HCT116 (cell line): ENCODE measurements around the gene TIMP4. TPM values are rescaled to one million over a fixed set of nuclear protein-coding genes. Genes with fewer than 3 reads are reported as not detected.

Source experiments
- ATAC-seq: fragments of 200-7000 bp; cut with Tn5 transposase; 2 replicates; pipeline ENCODE4 v1.9.1; 2020; ENCODE audit warnings: mild to moderate bottlenecking, moderate library complexity
- BruUV-seq: library from RNA; stranded (reverse); fragments of 400-500 nt; replicated peaks from 2 replicates; lab custom pipeline; 2021; lab: Mats Ljungman, UMichigan
- CTCF ChIA-PET: fragments of 300-600 bp; sonication (Branson Sonifier 250); formaldehyde crosslinking; loops from one replicate; lab custom pipeline; 2021; ENCODE audit warnings: antibody characterized with exemption; lab: Charles Lee
- POLR2A ChIA-PET: fragments of 300-600, 350-600 bp; sonication (Branson Sonifier 250); formaldehyde crosslinking; loops from one replicate; lab custom pipeline; 2021; ENCODE audit warnings: antibody characterized with exemption; lab: Charles Lee
- RAD21 ChIA-PET, 2 experiments: fragments of 300-600 bp; sonication (Branson Sonifier 250); formaldehyde crosslinking; loops; one replicate each; lab custom pipeline; 2023; ENCODE audit warnings: low total read pairs in 2 of 2; ENCODE audit not compliant: uncharacterized antibody in 2 of 2, unreplicated experiment in 2 of 2, low non-redundant PET in 1 of 2; lab: Charles Lee
- DNase-seq: peaks from one replicate; pipeline ENCODE4 v3.0.0-alpha.2; 2010; ENCODE audit warnings: low read depth, low spot score
- H2AFZ ChIP-seq: fragments of 200-600 bp; shearing (Covaris generic), sonication (generic); 2 replicates; pipeline ENCODE4 v1.6.1; 2017; ENCODE audit warnings: low read depth, mixed run types, mixed read lengths, antibody characterized with exemption, low read length; ENCODE audit not compliant: poor library complexity, severe bottlenecking
- H3K27ac ChIP-seq: 2 replicates; pipeline ENCODE4 v1.5.1; 2012; ENCODE audit warnings: low read depth, low read length
- H3K27me3 ChIP-seq: fragments of 200-600 bp; sonication (generic); 2 replicates; pipeline ENCODE4 v1.6.1; 2016; ENCODE audit warnings: mixed run types, low read length, mixed read lengths; ENCODE audit not compliant: insufficient read depth
- H3K36me3 ChIP-seq, 2 experiments: fragments of 200-500 bp in 1 of 2; fragments of 200-600 bp in 1 of 2; sonication (Bioruptor generic) in 1 of 2; sonication (generic) in 1 of 2; 2 replicates each; pipeline versions ENCODE4 v1.5.1 to v1.6.1; 2014 to 2016; ENCODE audit warnings: low read length in 2 of 2, inconsistent platforms in 1 of 2, mixed read lengths in 1 of 2, mixed run types in 1 of 2; ENCODE audit not compliant: insufficient read depth in 2 of 2, control insufficient read depth in 1 of 2
- H3K4me1 ChIP-seq, 2 experiments: fragments of 200-600 bp in 1 of 2; sonication (generic) in 1 of 2; 2 replicates each; pipeline versions ENCODE4 v1.5.1 to v1.6.1; 2012 to 2017; ENCODE audit warnings: low read length in 2 of 2, inconsistent platforms in 1 of 2, mild to moderate bottlenecking in 1 of 2, mixed read lengths in 1 of 2, mixed run types in 1 of 2, moderate library complexity in 1 of 2; ENCODE audit not compliant: insufficient read depth in 2 of 2, control insufficient read depth in 1 of 2
- H3K4me2 ChIP-seq: fragments of 200-600 bp; sonication (generic); 2 replicates; pipeline ENCODE4 v1.6.1; 2017; ENCODE audit warnings: mixed run types, low read length, mixed read lengths
- H3K4me3 ChIP-seq, 2 experiments: fragments of 200-600 bp in 1 of 2; sonication (generic) in 1 of 2; replicated peaks in 1 of 2; 2 replicates each; pipeline ENCODE4 v1.5.1; 2011 to 2016; ENCODE audit warnings: low read length in 2 of 2, control low read depth in 1 of 2, low read depth in 1 of 2, mild to moderate bottlenecking in 1 of 2, mixed read lengths in 1 of 2, mixed run types in 1 of 2
- H3K79me2 ChIP-seq: fragments of 200-600 bp; sonication (generic); 2 replicates; pipeline ENCODE4 v1.6.1; 2017; ENCODE audit warnings: mild to moderate bottlenecking, mixed run types, low read length, moderate library complexity, mixed read lengths; ENCODE audit not compliant: insufficient read depth
- H3K9ac ChIP-seq: fragments of 200-600 bp; sonication (generic); 2 replicates; pipeline ENCODE4 v1.6.1; 2016; ENCODE audit warnings: low read length, mixed read lengths
- H3K9me2 ChIP-seq: fragments of 200-600 bp; sonication (generic), shearing (Covaris generic); 2 replicates; pipeline ENCODE4 v1.6.1; 2017; ENCODE audit warnings: mixed run types, mild to moderate bottlenecking, moderate library complexity; ENCODE audit not compliant: insufficient read depth
- H3K9me3 ChIP-seq, 2 experiments: fragments of 200-500 bp in 1 of 2; fragments of 200-600 bp in 1 of 2; sonication (Bioruptor generic) in 1 of 2; sonication (generic) in 1 of 2; 2 replicates each; pipeline ENCODE4 v1.6.1; 2014 to 2017; ENCODE audit warnings: low read length in 2 of 2, mixed read lengths in 2 of 2, inconsistent platforms in 1 of 2, low read depth in 1 of 2, mild to moderate bottlenecking in 1 of 2, mixed run types in 1 of 2, moderate library complexity in 1 of 2; ENCODE audit not compliant: control insufficient read depth in 1 of 2, insufficient read depth in 1 of 2
- H4K20me1 ChIP-seq: fragments of 200-600 bp; sonication (generic), shearing (Covaris generic); 2 replicates; pipeline ENCODE4 v1.6.1; 2017; ENCODE audit warnings: mixed run types, mild to moderate bottlenecking, moderate library complexity; ENCODE audit not compliant: insufficient read depth
- CEBPB ChIP-seq: IDR thresholded peaks from 2 replicates; pipeline ENCODE4 v1.6.1; 2012; ENCODE audit warnings: low read depth
- CTCF ChIP-seq, 3 experiments: fragments of 200-600 bp in 1 of 3; sonication (generic) in 1 of 3; IDR thresholded peaks in 2 of 3; conservative IDR thresholded peaks in 1 of 3; 2 replicates each; pipeline ENCODE4 v1.5.1; 2012 to 2017; ENCODE audit warnings: low read depth in 2 of 3, low read length in 2 of 3, antibody characterized with exemption in 1 of 3, borderline replicate concordance in 1 of 3, control low read depth in 1 of 3, mild to moderate bottlenecking in 1 of 3, mixed read lengths in 1 of 3, mixed run types in 1 of 3, moderate library complexity in 1 of 3; ENCODE audit not compliant: insufficient read depth in 1 of 3
- EGR1 ChIP-seq: IDR thresholded peaks from 2 replicates; pipeline ENCODE4 v1.6.1; 2012; ENCODE audit warnings: low read depth
- EZH2 ChIP-seq: fragments of 200-600 bp; sonication (generic); IDR thresholded peaks from 2 replicates; pipeline ENCODE4 v1.6.1; 2017; ENCODE audit warnings: antibody characterized with exemption, mixed run types
- EZH2phosphoT487 ChIP-seq: fragments of 200-600 bp; IDR thresholded peaks from 2 replicates; pipeline ENCODE4 v1.6.1; 2018; ENCODE audit warnings: antibody characterized with exemption, borderline replicate concordance
- JUND ChIP-seq: IDR thresholded peaks from 2 replicates; pipeline ENCODE4 v1.6.1; 2012
- MAX ChIP-seq: IDR thresholded peaks from 2 replicates; pipeline ENCODE4 v1.6.1; 2012
- POLR2A ChIP-seq: IDR thresholded peaks from 2 replicates; pipeline ENCODE4 v1.7.0; 2011; ENCODE audit warnings: borderline replicate concordance; ENCODE audit not compliant: insufficient read depth, insufficient read length; ENCODE audit errors: extremely low read depth
- POLR2AphosphoS5 ChIP-seq: IDR thresholded peaks from 2 replicates; pipeline ENCODE4 v1.6.1; 2011; ENCODE audit warnings: mild to moderate bottlenecking, low read depth, low read length, moderate library complexity
- RAD21 ChIP-seq: IDR thresholded peaks from 2 replicates; pipeline ENCODE4 v1.6.1; 2012; ENCODE audit warnings: low read depth, mild to moderate bottlenecking
- SIN3A ChIP-seq: IDR thresholded peaks from 2 replicates; pipeline ENCODE4 v1.6.1; 2012; ENCODE audit warnings: low read depth
- SRF ChIP-seq: IDR thresholded peaks from 2 replicates; pipeline ENCODE4 v1.6.1; 2012; ENCODE audit warnings: low read depth
- TCF7L2 ChIP-seq: IDR thresholded peaks from 2 replicates; pipeline ENCODE4 v1.7.0; 2011; ENCODE audit warnings: borderline replicate concordance, inconsistent platforms; ENCODE audit not compliant: insufficient read depth, insufficient read length; ENCODE audit errors: extremely low read depth
- YY1 ChIP-seq: IDR thresholded peaks from 2 replicates; pipeline ENCODE4 v1.6.1; 2011; ENCODE audit warnings: low read length, low read depth, moderate library complexity, mild to moderate bottlenecking; ENCODE audit not compliant: insufficient replicate concordance; ENCODE audit errors: extremely low read depth
- ZBTB33 ChIP-seq: IDR thresholded peaks from 2 replicates; pipeline ENCODE4 v1.6.1; 2011; ENCODE audit warnings: mild to moderate bottlenecking, low read length, moderate library complexity; ENCODE audit not compliant: insufficient replicate concordance; ENCODE audit errors: extremely low read depth
- intact Hi-C: fragments of 100-400 bp; cut with micrococcal nuclease; formaldehyde crosslinking; loops from 2 replicates; pipeline ENCODE4 v1.10.0; 2022
- total RNA-seq: library from RNA; stranded (reverse); gene quantifications from one replicate; pipeline ENCODE4 v1.2.1, GENCODE V29; 2021; ENCODE audit not compliant: unreplicated experiment
- TF ChIP-seq, protein P1 (sequence below): IDR thresholded peaks from 2 replicates; pipeline ENCODE4 v1.6.1; 2012

The TIMP4 gene
- total RNA-seq, 1 experiment from 2014 or later = not detected

DNA sequence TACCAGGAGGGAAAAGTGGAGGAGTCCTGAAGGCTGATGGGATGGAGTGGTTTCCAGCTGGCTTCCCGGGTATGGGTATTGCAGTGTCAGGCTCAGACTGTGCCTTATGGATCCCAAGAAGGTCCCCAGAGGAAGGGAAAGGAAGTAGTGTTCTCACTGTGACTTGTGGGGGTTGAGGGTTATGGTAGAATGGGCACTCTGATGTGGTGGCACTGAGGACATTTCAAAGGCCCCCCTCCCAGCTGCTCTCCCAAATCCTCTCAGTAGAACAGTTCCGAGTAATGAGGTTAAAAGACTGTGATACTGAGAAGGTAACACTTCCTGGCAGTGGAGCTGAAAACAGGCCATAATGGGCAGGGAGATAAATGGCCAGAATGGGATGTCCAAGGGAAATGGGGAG lies 23.1 kb upstream of the TIMP4 start (continued):
- TF ChIP-seq CTCF (IDR thresholded peaks at IDR 0.05 in 2 of 3, conservative IDR thresholded peaks at IDR 0.05 in 1 of 3; ENCODE audit: borderline replicate concordance in 1 of 3, insufficient read depth in 1 of 3, low read depth in 2 of 3, low read length in 2 of 3) (no peak), ZBTB33 (no peak), SRF (no peak), EGR1 (no peak)

GRCh38 chr3:12181301-12181700 lies 22.6 kb upstream of the TIMP4 start:
- Histone ChIP-seq H3K4me1 (peaks cover 12 to 29% of the 10 kb centered on the region in 2 experiments), H3K27ac (no peak overlapping the region), H3K9me3 (no peaks in the 10 kb centered on the region), H3K4me2 (no peak overlapping the region), H3K36me3 (no peaks in the 10 kb centered on the region), H3K4me3 (no peak overlapping the region), H3K9ac (no peak overlapping the region), H4K20me1 (no peaks in the 10 kb centered on the region), H3K9me2 (no peaks in the 10 kb centered on the region), H2AFZ (no peak overlapping the region), H3K27me3 (no peaks in the 10 kb centered on the region), H3K79me2 (no peaks in the 10 kb centered on the region)
- ChIA-PET CTCF (interaction anchor here (1.5 to 6.9 kb wide), 2 partner anchors 13 to 44 kb away, joined by 8 to 75 read pairs; no protein-coding TSS in a partner anchor), RAD21 (no interaction called here), POLR2A (no interaction called here)
- intact Hi-C loops = no loop called here
- DNase-seq (no peak), ATAC-seq (no peak)
- BruUV-seq = no TSS peak
- TF ChIP-seq EZH2phosphoT487 (no peak), MAX (no peak), POLR2AphosphoS5 (no peak), TCF7L2 (no peak), ZBTB33 (no peak), EZH2 (no peak), YY1 (no peak), EGR1 (no peak), SIN3A (no peak), POLR2A (no peak), RAD21 (no peak), JUND (no peak), CEBPB (no peak), SRF (no peak)
- TF ChIP-seq, protein P1, sequence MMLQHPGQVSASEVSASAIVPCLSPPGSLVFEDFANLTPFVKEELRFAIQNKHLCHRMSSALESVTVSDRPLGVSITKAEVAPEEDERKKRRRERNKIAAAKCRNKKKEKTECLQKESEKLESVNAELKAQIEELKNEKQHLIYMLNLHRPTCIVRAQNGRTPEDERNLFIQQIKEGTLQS = no peak
